Body of pancreas (tissue), 4 donors: ENCODE data around the gene KCND3.

Source experiments
- CTCF ChIP-seq, 7 experiments: fragments of 450-650 bp in 4 of 7; fragments of 200-600 bp in 3 of 7; sonication (generic) in 3 of 7; IDR thresholded peaks; one replicate each; pipeline ENCODE4 v1.5.1; 2016 to 2019; ENCODE audit warnings: antibody characterized with exemption in 7 of 7
- POLR2A ChIP-seq, 3 donors: fragments of 450-650 bp; IDR thresholded peaks; one replicate each; pipeline ENCODE4 v1.6.1; 2016; ENCODE audit warnings: antibody characterized with exemption in 3 of 3, mild to moderate bottlenecking in 2 of 3

- TF ChIP-seq CTCF (IDR thresholded peaks at IDR 0.05) (no peak), POLR2A (IDR thresholded peaks at IDR 0.05) (no peak)
Measured at GRCh38 chr1:111739925-111740765, 249.3 kb downstream of the KCND3 start.
